ENCODE data around the gene ELL. TPM values are rescaled to one million over a fixed set of nuclear protein-coding genes. Genes with fewer than 3 reads are reported as not detected.
"Not testable (repeated sequence)": the region's sequence is repeated elsewhere in the genome, so short reads cannot be mapped to it uniquely, and the experiment has no call there.

The ELL gene
- total and polyA plus RNA-seq, 7 donors, result 6.2 to 20.2 (median 11.5) TPM

GRCh38 chr19:18414504-18415177 lies 107.2 kb downstream of the ELL start:
- no peaks in the 10 kb centered on the region for H3K36me3 ChIP-seq
- intact Hi-C loops (cut with DNase I), result loop anchor here (5.0 to 10.0 kb wide), 4 partner anchors 72 to 300 kb away; partner anchors contain the start of genes JUND and PGPEP1
- H3K27me3 ChIP-seq, result peaks cover 0 to 29% (median 3%) of the 10 kb centered on the region in 3 donors
- no peaks in the 10 kb centered on the region for H3K9me3 ChIP-seq
- H3K4me3 ChIP-seq, result peak overlapping the region in 3 of 4 donors; percentile 21 to 31 (median 26)
- no peak for DNase-seq
- H3K27ac ChIP-seq, result peak overlapping the region; percentile 82 to 88 (median 86)
- WGBS, 2 donors, result 29 to 46% methylated on average over 11 of the region's 11 CpGs
- peaks cover 0 to 50% (median 48%) of the 10 kb centered on the region in 4 donors for H3K4me1 ChIP-seq
- TF ChIP-seq CTCF (IDR thresholded peaks at IDR 0.05) (no peak), POLR2AphosphoS5 (IDR thresholded peaks at IDR 0.05) (no peak), POLR2A (IDR thresholded peaks at IDR 0.05) (no peak), EP300 (IDR thresholded peaks at IDR 0.05) (no peak)

- H3K27me3 ChIP-seq, result peaks cover 0 to 20% (median 3%) of the 10 kb centered on the region in 3 donors
- intact Hi-C loops (cut with DNase I), result loop anchor here (5.0 to 10.0 kb wide), 3 partner anchors 70 to 298 kb away; partner anchors contain the start of gene PGPEP1
- TF ChIP-seq EP300 (IDR thresholded peaks at IDR 0.05) (no peak), CTCF (IDR thresholded peaks at IDR 0.05) (no peak), POLR2A (IDR thresholded peaks at IDR 0.05) (no peak), POLR2AphosphoS5 (IDR thresholded peaks at IDR 0.05) (no peak)
- H3K27ac ChIP-seq, result no peak overlapping the region
- H3K4me3 ChIP-seq, result no peak overlapping the region
- no peaks in the 10 kb centered on the region for H3K36me3 ChIP-seq
- WGBS, 2 donors, result 87 to 88% methylated on average over 16 of the region's 16 CpGs
- no peaks in the 10 kb centered on the region for H3K9me3 ChIP-seq
- DNase-seq, result no peak
- H3K4me1 ChIP-seq, result peaks cover 0 to 35% (median 35%) of the 10 kb centered on the region in 4 donors
Measured at GRCh38 chr19:18412610-18413239, 109.1 kb downstream of the ELL start.

- intact Hi-C loops (cut with DNase I), result no loop called here
- TF ChIP-seq CTCF (IDR thresholded peaks at IDR 0.05), result peak in 1 of 4 experiments; percentile 22
- no peak for TF ChIP-seq POLR2A (IDR thresholded peaks at IDR 0.05)
- TF ChIP-seq POLR2AphosphoS5 (IDR thresholded peaks at IDR 0.05), result no peak
- DNase-seq, result no peak
- Histone ChIP-seq H3K27me3 (no peaks in the 10 kb centered on the region), H3K4me3 (no peak overlapping the region), H3K9me3 (no peaks in the 10 kb centered on the region), H3K36me3 (no peaks in the 10 kb centered on the region), H3K27ac (no peak overlapping the region), H3K4me1 (no peaks in the 10 kb centered on the region)
- 16 to 33% methylated on average over 10 of the region's 10 CpGs for WGBS, 2 donors
Measured at GRCh38 chr19:18408053-18408476, 113.8 kb downstream of the ELL start.

GRCh38 chr19:18406749-18407148 lies 115.1 kb downstream of the ELL start:
- H3K4me1 ChIP-seq, result no peaks in the 10 kb centered on the region
- H3K27ac ChIP-seq, result no peak overlapping the region
- TF ChIP-seq CTCF (IDR thresholded peaks at IDR 0.05), result no peak
- no peak for TF ChIP-seq EP300 (IDR thresholded peaks at IDR 0.05)
- TF ChIP-seq POLR2A (IDR thresholded peaks at IDR 0.05), result no peak
- TF ChIP-seq POLR2AphosphoS5 (IDR thresholded peaks at IDR 0.05), result no peak
- 95 to 98% methylated on average over 9 of the region's 9 CpGs for WGBS, 2 donors
- no peaks in the 10 kb centered on the region for H3K27me3 ChIP-seq
- H3K36me3 ChIP-seq, result no peaks in the 10 kb centered on the region
- H3K4me3 ChIP-seq, result no peak overlapping the region
- no peak for DNase-seq
- intact Hi-C loops (cut with DNase I), result no loop called here
- H3K9me3 ChIP-seq, result no peaks in the 10 kb centered on the region

- H3K27ac ChIP-seq; H3K27me3 ChIP-seq; H3K4me3 ChIP-seq; H3K9me3 ChIP-seq; H3K36me3 ChIP-seq; intact Hi-C loops (cut with DNase I); DNase-seq; H3K4me1 ChIP-seq: not testable (repeated sequence)
- WGBS, 2 donors, result 88 to 91% methylated on average over 11 of the region's 11 CpGs
Measured at GRCh38 chr19:18405754-18406153, 116.1 kb downstream of the ELL start.

- H3K27me3 ChIP-seq; H3K9me3 ChIP-seq; H3K4me1 ChIP-seq; DNase-seq; intact Hi-C loops (cut with DNase I); H3K4me3 ChIP-seq; H3K36me3 ChIP-seq: not testable (repeated sequence)
- 13 to 41% methylated on average over 18 of the region's 18 CpGs for WGBS, 2 donors
- peak overlapping the region; percentile 20 to 47 (median 33) for H3K27ac ChIP-seq
Measured at GRCh38 chr19:18402455-18403248, 119.2 kb downstream of the ELL start.

Data from sigmoid colon (tissue), 7 donors.